ENCODE results near the gene NUP93.
"Not testable (repeated sequence)": the region's sequence is repeated elsewhere in the genome, so short reads cannot be mapped to it uniquely, and the experiment has no call there.

The NUP93 gene

GRCh38 chr16:56737539-56737938 is 7.6 kb downstream of the NUP93 start:
- DNase-seq (ENCODE audit: low read depth in 1 of 2, low spot score in 1 of 2), result no peak
- in situ Hi-C loops (cut with HindIII; ENCODE audit: low pct_unique_long_range_greater_than_20kb, low sequenced_read_pairs), result no loop called here
- no peak for TF ChIP-seq JUND (IDR thresholded peaks at IDR 0.05; ENCODE audit: low read depth)

GRCh38 chr16:56738221-56738620 is 8.3 kb downstream of the NUP93 start:
- no peak for TF ChIP-seq JUND (IDR thresholded peaks at IDR 0.05; ENCODE audit: low read depth)
- in situ Hi-C loops (cut with HindIII; ENCODE audit: low pct_unique_long_range_greater_than_20kb, low sequenced_read_pairs), result no loop called here
- no peak for DNase-seq (ENCODE audit: low read depth in 1 of 2, low spot score in 1 of 2)

GRCh38 chr16:56739378-56739777 is 9.4 kb downstream of the NUP93 start:
- DNase-seq (ENCODE audit: low read depth in 1 of 2, low spot score in 1 of 2); in situ Hi-C loops (cut with HindIII; ENCODE audit: low pct_unique_long_range_greater_than_20kb, low sequenced_read_pairs): not testable (repeated sequence)

GRCh38 chr16:56741399-56741798 is 11.5 kb downstream of the NUP93 start:
- in situ Hi-C loops (cut with HindIII; ENCODE audit: low pct_unique_long_range_greater_than_20kb, low sequenced_read_pairs), result no loop called here
- TF ChIP-seq JUND (IDR thresholded peaks at IDR 0.05; ENCODE audit: low read depth), result no peak
- DNase-seq (ENCODE audit: low read depth in 1 of 2, low spot score in 1 of 2), result no peak

- no peak for DNase-seq (ENCODE audit: low read depth in 1 of 2, low spot score in 1 of 2)
Measured at GRCh38 chr16:56742030-56742984, 12.4 kb downstream of the NUP93 start.

GRCh38 chr16:56743840-56744239 is 13.9 kb downstream of the NUP93 start:
- TF ChIP-seq JUND (IDR thresholded peaks at IDR 0.05; ENCODE audit: low read depth), result no peak
- DNase-seq (ENCODE audit: low read depth in 1 of 2, low spot score in 1 of 2), result no peak
- in situ Hi-C loops (cut with HindIII; ENCODE audit: low pct_unique_long_range_greater_than_20kb, low sequenced_read_pairs), result no loop called here

More at GRCh38 chr16:56742030-56742984, 12.4 kb downstream of the NUP93 start:
- in situ Hi-C loops (cut with HindIII; ENCODE audit: low pct_unique_long_range_greater_than_20kb, low sequenced_read_pairs), result no loop called here
- TF ChIP-seq JUND (IDR thresholded peaks at IDR 0.05; ENCODE audit: low read depth), result no peak

GRCh38 chr16:56744996-56745640 is 15.2 kb downstream of the NUP93 start:
- DNase-seq (ENCODE audit: low read depth in 1 of 2, low spot score in 1 of 2), result no peak
- TF ChIP-seq JUND (IDR thresholded peaks at IDR 0.05; ENCODE audit: low read depth), result no peak
- in situ Hi-C loops (cut with HindIII; ENCODE audit: low pct_unique_long_range_greater_than_20kb, low sequenced_read_pairs), result no loop called here

- in situ Hi-C loops (cut with HindIII; ENCODE audit: low pct_unique_long_range_greater_than_20kb, low sequenced_read_pairs), result no loop called here
Measured at GRCh38 chr16:56747486-56748045, 17.6 kb downstream of the NUP93 start.

GRCh38 chr16:56748191-56748590 is 18.3 kb downstream of the NUP93 start:
- in situ Hi-C loops (cut with HindIII; ENCODE audit: low pct_unique_long_range_greater_than_20kb, low sequenced_read_pairs), result no loop called here
- DNase-seq (ENCODE audit: low read depth in 1 of 2, low spot score in 1 of 2), result no peak
- TF ChIP-seq JUND (IDR thresholded peaks at IDR 0.05; ENCODE audit: low read depth), result no peak

More at GRCh38 chr16:56747486-56748045, 17.6 kb downstream of the NUP93 start:
- DNase-seq (ENCODE audit: low read depth in 1 of 2, low spot score in 1 of 2), result no peak
- TF ChIP-seq JUND (IDR thresholded peaks at IDR 0.05; ENCODE audit: low read depth), result no peak

GRCh38 chr16:56748826-56749225 is 18.9 kb downstream of the NUP93 start:
- no peak for TF ChIP-seq JUND (IDR thresholded peaks at IDR 0.05; ENCODE audit: low read depth)
- no peak for DNase-seq (ENCODE audit: low read depth in 1 of 2, low spot score in 1 of 2)

GRCh38 chr16:56749672-56750491 is 20.0 kb downstream of the NUP93 start:
- TF ChIP-seq JUND (IDR thresholded peaks at IDR 0.05; ENCODE audit: low read depth), result no peak
- in situ Hi-C loops (cut with HindIII; ENCODE audit: low pct_unique_long_range_greater_than_20kb, low sequenced_read_pairs), result no loop called here
- DNase-seq (ENCODE audit: low read depth in 1 of 2, low spot score in 1 of 2), result no peak

More at GRCh38 chr16:56748826-56749225, 18.9 kb downstream of the NUP93 start:
- in situ Hi-C loops (cut with HindIII; ENCODE audit: low pct_unique_long_range_greater_than_20kb, low sequenced_read_pairs), result no loop called here

GRCh38 chr16:56753410-56753809 is 23.5 kb downstream of the NUP93 start:
- no peak for TF ChIP-seq JUND (IDR thresholded peaks at IDR 0.05; ENCODE audit: low read depth)
- in situ Hi-C loops (cut with HindIII; ENCODE audit: low pct_unique_long_range_greater_than_20kb, low sequenced_read_pairs), result no loop called here
- no peak for DNase-seq (ENCODE audit: low read depth in 1 of 2, low spot score in 1 of 2)
